ENCODE measurements around the gene PPFIA4.

DNA sequence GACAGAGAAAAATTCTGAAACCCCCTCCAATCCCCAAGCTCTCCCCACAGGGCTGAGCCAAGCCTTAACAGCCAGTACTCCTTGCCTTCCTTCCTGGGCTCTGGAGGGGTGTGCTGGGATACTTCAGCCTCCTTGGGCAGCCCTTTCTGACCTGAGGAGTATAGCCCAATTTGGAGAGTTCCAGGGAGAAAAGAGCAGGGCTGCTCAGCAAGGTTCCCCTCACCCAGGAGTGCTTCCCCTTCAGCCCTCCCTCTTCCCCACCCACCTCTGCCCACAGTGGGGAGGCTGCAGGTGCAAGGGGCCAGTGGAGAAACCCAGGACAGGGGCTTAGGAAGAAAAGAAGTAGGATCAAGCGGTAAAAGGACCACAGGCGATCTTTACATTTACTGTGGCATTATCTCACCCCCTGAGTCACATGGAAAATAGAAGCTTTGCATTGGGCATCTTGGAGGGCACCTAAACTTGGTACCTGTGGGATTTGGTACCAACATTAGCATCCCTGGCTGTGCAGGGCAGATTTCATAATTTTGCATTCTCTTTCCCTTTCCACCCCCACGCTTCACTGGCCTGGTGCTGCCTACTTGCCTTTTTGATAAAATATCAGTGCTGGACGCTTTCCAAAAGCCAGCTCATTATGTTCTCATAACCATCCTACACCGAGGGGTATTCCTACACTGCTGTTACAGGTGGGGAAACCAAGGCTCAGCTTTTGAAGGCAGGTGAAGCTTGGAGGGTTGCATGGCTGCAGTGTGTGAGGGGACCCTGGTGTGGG, 98.4 kb downstream of the PPFIA4 start:
- TF ChIP-seq CCAR2 (IDR thresholded peaks at IDR 0.05; ENCODE audit: low read depth, low read length) (no peak), ZKSCAN1 (IDR thresholded peaks at IDR 0.05; ENCODE audit: low read depth, low read length) (no peak), SP2 (IDR thresholded peaks at IDR 0.05; ENCODE audit: extremely low read depth, low read depth, low read length, poor library complexity, severe bottlenecking) (no peak)
